HEK293 (cell line): ENCODE measurements around the gene SEZ6L.

Source experiments
- CTCF ChIP-seq: fragments of 450-650 bp; formaldehyde crosslinking; IDR thresholded peaks from 2 replicates; pipeline ENCODE4 v1.5.1; 2016; ENCODE audit warnings: missing biosample characterization, missing genetic modification characterization
- PBX3 ChIP-seq: sonication (generic); formaldehyde crosslinking; IDR thresholded peaks from 2 replicates; pipeline ENCODE4 v1.8.1; 2022; ENCODE audit warnings: mild to moderate bottlenecking, moderate library complexity, missing genetic modification reagents
- PRDM2 ChIP-seq: fragments of 450-650 bp; formaldehyde crosslinking; IDR thresholded peaks from 2 replicates; pipeline ENCODE4 v1.5.1; 2016; ENCODE audit warnings: missing biosample characterization, missing genetic modification characterization, borderline replicate concordance
- ZNF311 ChIP-seq: fragments of 450-650 bp; formaldehyde crosslinking; IDR thresholded peaks from 2 replicates; pipeline ENCODE4 v1.5.1; 2017; ENCODE audit warnings: missing biosample characterization, missing genetic modification characterization, borderline replicate concordance

- TF ChIP-seq PBX3 (CRISPR knock-in tag): no peak
- TF ChIP-seq CTCF (tag by site-specific recombination): no peak
- TF ChIP-seq PRDM2: no peak
- no peak for TF ChIP-seq ZNF311 (tag by site-specific recombination)
These were observed 158.0 kb downstream of the SEZ6L start for GRCh38 chr22:26327306-26327705.
